ENCODE data around the gene POLE.

GRCh38 chr12:132718644-132719043, 31.5 kb upstream of the POLE start:
- TF ChIP-seq CTCF (IDR thresholded peaks at IDR 0.05): no peak
- no peak for TF ChIP-seq POLR2A (IDR thresholded peaks at IDR 0.05)

All from esophagus squamous epithelium (tissue), 4 donors.